Endothelial cell of umbilical vein (primary cell): ENCODE measurements around the gene NDUFV1. TPM values are rescaled to one million over a fixed set of nuclear protein-coding genes. Genes with fewer than 3 reads are reported as not detected.

Experiments used
- BruUV-seq: library from RNA; stranded (reverse); fragments of 400-500 nt; replicated peaks from 2 replicates; lab custom pipeline; 2021; lab: Mats Ljungman, UMichigan
- CTCF ChIA-PET: fragments of 300-600, 350-600 bp; sonication (Branson Sonifier 250); formaldehyde crosslinking; loops from one replicate; lab custom pipeline; 2021; ENCODE audit warnings: antibody characterized with exemption, inconsistent platforms; lab: Charles Lee
- POLR2A ChIA-PET: fragments of 300-600, 350-600 bp; sonication (Branson Sonifier 250); formaldehyde crosslinking; loops from one replicate; lab custom pipeline; 2021; ENCODE audit warnings: antibody characterized with exemption, inconsistent platforms; lab: Charles Lee
- DNase-seq: peaks from one replicate; pipeline ENCODE4 v3.0.0-alpha.2; 2011; ENCODE audit warnings: low read depth, low spot score
- FAIRE-seq: peaks from 2 replicates; lab custom pipeline; 2011; peaks lifted over from hg19 to GRCh38; lab: Jason Lieb, UNC
- H2AFZ ChIP-seq: 2 replicates; pipeline ENCODE4 v1.6.0; 2012; ENCODE audit warnings: low read depth, low read length, control low read depth, inconsistent platforms
- H3K27ac ChIP-seq: 2 replicates; pipeline ENCODE4 v1.5.1; 2011; ENCODE audit warnings: low read depth, mild to moderate bottlenecking, control low read depth, low read length, moderate library complexity; ENCODE audit not compliant: insufficient read depth
- H3K27me3 ChIP-seq, 2 experiments: 2 replicates each; pipeline versions ENCODE4 v1.6.0 to v1.6.1; 2011; ENCODE audit warnings: low read length in 2 of 2, mixed read lengths in 1 of 2; ENCODE audit not compliant: control insufficient read depth in 2 of 2, insufficient read depth in 2 of 2
- H3K36me3 ChIP-seq, 2 experiments: 2 replicates in 1 of 2; 3 replicates in 1 of 2; pipeline ENCODE4 v1.5.1; 2011; ENCODE audit warnings: low read length in 2 of 2, mild to moderate bottlenecking in 1 of 2, moderate library complexity in 1 of 2; ENCODE audit not compliant: control insufficient read depth in 2 of 2, insufficient read depth in 2 of 2; ENCODE audit errors: extremely low read depth in 1 of 2
- H3K4me1 ChIP-seq: 3 replicates; pipeline ENCODE4 v1.5.1; 2011; ENCODE audit warnings: mild to moderate bottlenecking, low read length; ENCODE audit not compliant: control insufficient read depth, insufficient read depth; ENCODE audit errors: extremely low read depth
- H3K4me2 ChIP-seq: 2 replicates; pipeline ENCODE4 v1.6.1; 2011; ENCODE audit warnings: low read length, control low read depth, mixed read lengths; ENCODE audit not compliant: insufficient read depth
- H3K4me3 ChIP-seq, 3 experiments: fragments of 200-600 bp in 1 of 3; sonication (generic), shearing (Covaris generic) in 1 of 3; replicated peaks in 1 of 3; 2 replicates each; pipeline ENCODE4 v1.5.1; 2011 to 2016; ENCODE audit warnings: control low read depth in 3 of 3, low read length in 3 of 3, mild to moderate bottlenecking in 2 of 3, inconsistent platforms in 1 of 3, low read depth in 1 of 3, moderate library complexity in 1 of 3; ENCODE audit not compliant: insufficient read depth in 1 of 3
- H3K79me2 ChIP-seq: 2 replicates; pipeline ENCODE4 v1.6.0; 2012; ENCODE audit warnings: low read length, inconsistent platforms; ENCODE audit not compliant: control insufficient read depth, insufficient read depth
- H3K9ac ChIP-seq: replicated peaks from 2 replicates; pipeline ENCODE3; 2011; ENCODE audit warnings: low read length, control low read depth; ENCODE audit not compliant: insufficient read depth; ENCODE audit errors: extremely low read depth
- H3K9me1 ChIP-seq: replicated peaks from 3 replicates; pipeline ENCODE4 v1.6.0; 2011; ENCODE audit warnings: mild to moderate bottlenecking, low read length; ENCODE audit not compliant: control insufficient read depth, insufficient read depth; ENCODE audit errors: extremely low read depth
- H3K9me3 ChIP-seq: replicated peaks from 2 replicates; pipeline ENCODE4 v1.5.1; 2012; ENCODE audit warnings: low read length, inconsistent platforms; ENCODE audit not compliant: control insufficient read depth, insufficient read depth
- H4K20me1 ChIP-seq: replicated peaks from 2 replicates; pipeline ENCODE3; 2011; ENCODE audit warnings: mild to moderate bottlenecking, low read length; ENCODE audit not compliant: control insufficient read depth, insufficient read depth; ENCODE audit errors: extremely low read depth
- CTCF ChIP-seq, 2 donors: IDR thresholded peaks; 1 replicate in 1 of 2; 2 replicates in 1 of 2; pipeline ENCODE4 v1.5.1; 2011; ENCODE audit warnings: low read length in 2 of 2, mild to moderate bottlenecking in 2 of 2, moderate library complexity in 2 of 2, control low read depth in 1 of 2, inconsistent platforms in 1 of 2, low read depth in 1 of 2; ENCODE audit not compliant: insufficient read depth in 1 of 2; ENCODE audit errors: extremely low read depth in 1 of 2
- EZH2 ChIP-seq: IDR thresholded peaks from 2 replicates; pipeline ENCODE4 v1.6.1; 2012; ENCODE audit warnings: borderline replicate concordance, low read depth, mild to moderate bottlenecking, moderate library complexity, low read length, inconsistent platforms; ENCODE audit not compliant: severe bottlenecking
- FOS ChIP-seq: IDR thresholded peaks from 2 replicates; pipeline ENCODE4 v1.6.1; 2011; ENCODE audit warnings: mild to moderate bottlenecking, low read length, moderate library complexity, borderline replicate concordance; ENCODE audit not compliant: insufficient read depth
- GATA2 ChIP-seq: IDR thresholded peaks from 2 replicates; pipeline ENCODE4 v1.7.0; 2011; ENCODE audit warnings: low read depth, mild to moderate bottlenecking, moderate library complexity, mixed read lengths, low read length; ENCODE audit not compliant: insufficient read length, insufficient read depth
- JUN ChIP-seq: IDR thresholded peaks from 2 replicates; pipeline ENCODE4 v1.6.1; 2011; ENCODE audit warnings: borderline replicate concordance, low read depth; ENCODE audit not compliant: insufficient read length, insufficient read depth
- MAX ChIP-seq: IDR thresholded peaks from 2 replicates; pipeline ENCODE4 v1.6.1; 2011; ENCODE audit not compliant: insufficient read depth, insufficient read length
- MYC ChIP-seq: IDR thresholded peaks from one replicate; pipeline ENCODE4 v1.6.1; 2011; ENCODE audit warnings: mild to moderate bottlenecking, low read depth, low read length
- POLR2A ChIP-seq: IDR thresholded peaks from 2 replicates; pipeline ENCODE4 v1.6.1; 2012; ENCODE audit warnings: low read depth, mild to moderate bottlenecking, control low read depth, low read length
- POLR2AphosphoS5 ChIP-seq: IDR thresholded peaks from 2 replicates; pipeline ENCODE4 v1.6.1; 2012; ENCODE audit warnings: low read depth, mild to moderate bottlenecking, control low read depth, low read length, moderate library complexity; ENCODE audit not compliant: insufficient read depth
- dilution Hi-C: fragments of 300-500 bp; cut with MboI; formaldehyde crosslinking; loops from one replicate; pipeline ENCODE4 v1.15.0; 2019; ENCODE audit warnings: low sequenced_read_pairs; ENCODE audit not compliant: extremely low pct_ligation_motif_present
- intact Hi-C: fragments of 100-400 bp; cut with micrococcal nuclease; formaldehyde crosslinking; loops from one replicate; pipeline ENCODE4 v1.10.0; 2022
- polyA plus RNA-seq, 4 experiments: library from polyadenylated mRNA; depleted of rRNA in 3 of 4; stranded (reverse) in 3 of 4; unstranded in 1 of 4; fragments of >200 nt; gene quantifications; 2 replicates each; pipeline versions ENCODE4 v1.2.1 to v1.2.3, GENCODE V29; 2011 to 2012; ENCODE audit warnings: missing spikeins in 1 of 4
- total RNA-seq: library from RNA; stranded (reverse); gene quantifications from 2 replicates; pipeline ENCODE4 v1.2.3, GENCODE V29; 2021

The NDUFV1 gene
- total and polyA plus RNA-seq, 2 donors (not counting 3 experiments of a cell fraction or from before 2014, with no cell fraction given), result 191 to 203 TPM

- Histone ChIP-seq H3K36me3 (peaks cover 3 to 6% of the 10 kb centered on the region in 2 experiments), H3K27me3 (peaks cover 8 to 16% of the 10 kb centered on the region in 2 experiments), H3K4me3 (no peak overlapping the region), H3K4me1 (peaks cover 6% of the 10 kb centered on the region), H3K9me3 (no peaks in the 10 kb centered on the region), H3K4me2 (no peak overlapping the region), H3K27ac (no peak overlapping the region), H3K9ac (no peak overlapping the region), H3K79me2 (peaks cover 11% of the 10 kb centered on the region), H4K20me1 (no peaks in the 10 kb centered on the region), H2AFZ (no peak overlapping the region), H3K9me1 (no peaks in the 10 kb centered on the region)
- no TSS peak for BruUV-seq
- intact Hi-C loops, result no loop called here
- ChIA-PET POLR2A (no interaction called here), CTCF (interaction anchor here (1.2 to 1.6 kb wide), 2 partner anchors 9 to 32 kb away, joined by 3 to 5 read pairs; no protein-coding TSS in a partner anchor)
- TF ChIP-seq GATA2, result no peak
- no peak for TF ChIP-seq FOS
- TF ChIP-seq EZH2, result no peak
- TF ChIP-seq POLR2A, result no peak
- no peak for TF ChIP-seq JUN
- no peak for TF ChIP-seq POLR2AphosphoS5
- TF ChIP-seq MAX, result no peak
- TF ChIP-seq CTCF (IDR thresholded peaks at IDR 0.05; ENCODE audit: extremely low read depth in 1 of 2, insufficient read depth in 1 of 2, low read depth in 1 of 2, low read length in 2 of 2), result no peak
- no peak for TF ChIP-seq MYC
- dilution Hi-C loops, result no loop called here
- FAIRE-seq, result no peak
- DNase-seq, result no peak
Measured at GRCh38 chr11:67604815-67605214, 1.9 kb upstream of the NDUFV1 start.
